Endothelial cell (in vitro differentiated cells): ENCODE measurements around the gene NKAPL. TPM values are rescaled to one million over a fixed set of nuclear protein-coding genes. Genes with fewer than 3 reads are reported as not detected.
"Not testable (repeated sequence)": the region's sequence is repeated elsewhere in the genome, so short reads cannot be mapped to it uniquely, and the experiment has no call there.

ENCODE experiments used
- DNase-seq: peaks from one replicate; pipeline ENCODE4 v3.0.0; 2021; ENCODE audit warnings: low spot score
- H3K27ac Mint-ChIP-seq: one replicate; pipeline ENCODE4 v1.8.0; 2021; ENCODE audit warnings: mixed read lengths, inconsistent platforms; ENCODE audit not compliant: unreplicated experiment
- H3K27me3 Mint-ChIP-seq: one replicate; pipeline ENCODE4 v1.8.0; 2021; ENCODE audit warnings: mild to moderate bottlenecking, moderate library complexity, mixed read lengths, inconsistent platforms; ENCODE audit not compliant: unreplicated experiment
- H3K36me3 Mint-ChIP-seq: one replicate; pipeline ENCODE4 v1.8.0; 2021; ENCODE audit warnings: mild to moderate bottlenecking, low read depth, mixed read lengths, inconsistent platforms; ENCODE audit not compliant: unreplicated experiment
- H3K4me1 Mint-ChIP-seq: one replicate; pipeline ENCODE4 v1.8.0; 2021; ENCODE audit warnings: mild to moderate bottlenecking, mixed read lengths, inconsistent platforms; ENCODE audit not compliant: unreplicated experiment
- H3K4me3 Mint-ChIP-seq: one replicate; pipeline ENCODE4 v1.8.0; 2021; ENCODE audit warnings: mild to moderate bottlenecking, mixed read lengths, inconsistent platforms; ENCODE audit not compliant: unreplicated experiment
- H3K9me3 Mint-ChIP-seq: one replicate; pipeline ENCODE4 v1.8.0; 2021; ENCODE audit warnings: mixed read lengths, inconsistent platforms; ENCODE audit not compliant: unreplicated experiment
- CTCF ChIP-seq: fragments of 200-600 bp; sonication (generic); IDR thresholded peaks from one replicate; pipeline ENCODE4 v1.5.0; 2021; ENCODE audit warnings: antibody characterized with exemption; ENCODE audit not compliant: unreplicated experiment
- total RNA-seq: library from RNA; stranded (reverse); fragmentation: NEBNext Ultra II Directional; extraction: Animal tissue kit (Norgen Biotek cat#: 25700); gene quantifications from one replicate; pipeline ENCODE4 v1.2.1, GENCODE V29; 2021; ENCODE audit not compliant: unreplicated experiment

NKAPL gene
- total RNA-seq, 1 donor from 2014 or later: 0.44 TPM

GRCh38 chr6:28296520-28297060, 37.5 kb downstream of the NKAPL start:
- TF ChIP-seq CTCF: no peak
- Mint-ChIP-seq H3K27me3 (no peaks in the 10 kb centered on the region), H3K4me3 (no peak overlapping the region), H3K4me1 (no peaks in the 10 kb centered on the region), H3K27ac (no peak overlapping the region), H3K36me3 (peaks cover 4% of the 10 kb centered on the region), H3K9me3 (no peaks in the 10 kb centered on the region)
- no peak for DNase-seq

GRCh38 chr6:28303570-28303969, 44.5 kb downstream of the NKAPL start:
- H3K4me1 Mint-ChIP-seq: no peaks in the 10 kb centered on the region
- H3K27ac Mint-ChIP-seq: no peak overlapping the region
- no peak overlapping the region for H3K4me3 Mint-ChIP-seq
- no peaks in the 10 kb centered on the region for H3K9me3 Mint-ChIP-seq
- DNase-seq: no peak
- no peaks in the 10 kb centered on the region for H3K27me3 Mint-ChIP-seq
- H3K36me3 Mint-ChIP-seq: no peaks in the 10 kb centered on the region
- no peak for TF ChIP-seq CTCF

GRCh38 chr6:28306363-28306762, 47.3 kb downstream of the NKAPL start:
- not testable (repeated sequence) for H3K4me1 Mint-ChIP-seq, H3K36me3 Mint-ChIP-seq, H3K4me3 Mint-ChIP-seq, DNase-seq, H3K9me3 Mint-ChIP-seq, H3K27me3 Mint-ChIP-seq, H3K27ac Mint-ChIP-seq

Other genes starting within 250 kb of the NKAPL start
- gene ZNF165, start 178.7 kb upstream of the NKAPL start, total RNA-seq: 1.4 TPM
- 6.5 TPM for gene ZSCAN16, start 134.7 kb upstream of the NKAPL start, total RNA-seq
- gene ZKSCAN8, start 117.4 kb upstream of the NKAPL start, total RNA-seq: 29.5 TPM
- gene ZSCAN9, start 34.0 kb upstream of the NKAPL start, total RNA-seq: 17.5 TPM
- gene ZKSCAN4, start 7.0 kb upstream of the NKAPL start, total RNA-seq: 10.6 TPM
- gene ZSCAN26, start 7.8 kb downstream of the NKAPL start, total RNA-seq: 18.4 TPM
- gene PGBD1, start 22.3 kb downstream of the NKAPL start, total RNA-seq: 9.7 TPM
- 3.7 TPM for gene ZSCAN31, start 76.9 kb downstream of the NKAPL start, total RNA-seq
- 9.5 TPM for gene ZKSCAN3, start 90.7 kb downstream of the NKAPL start, total RNA-seq
- gene ZSCAN12, start 140.4 kb downstream of the NKAPL start, total RNA-seq: 9.5 TPM
- gene ZSCAN23, start 184.2 kb downstream of the NKAPL start, total RNA-seq: 6.8 TPM